HepG2 (cell line): ENCODE measurements around the gene MAPK8IP1. TPM values are rescaled to one million over a fixed set of nuclear protein-coding genes. Genes with fewer than 3 reads are reported as not detected.
A peak's percentile ranks its signal among the peaks of the same experiment; 100 is the strongest.

ENCODE experiments used
- BRF2 ChIP-seq: sonication (generic); formaldehyde crosslinking; IDR thresholded peaks from 2 replicates; pipeline ENCODE4 v1.8.1; 2022; ENCODE audit warnings: mild to moderate bottlenecking, missing genetic modification reagents
- CAMTA2 ChIP-seq: sonication (generic); formaldehyde crosslinking; IDR thresholded peaks from 2 replicates; pipeline ENCODE4 v1.4.0; 2020; ENCODE audit warnings: mild to moderate bottlenecking, missing genetic modification reagents, borderline replicate concordance
- DR1 ChIP-seq: sonication (generic); formaldehyde crosslinking; IDR thresholded peaks from 2 replicates; pipeline ENCODE4 v1.8.0; 2021; ENCODE audit warnings: mild to moderate bottlenecking, missing genetic modification reagents, inconsistent platforms
- EHMT2 ChIP-seq: fragments of 200-600 bp; sonication (generic); IDR thresholded peaks from 2 replicates; pipeline ENCODE4 v1.7.0; 2017; ENCODE audit warnings: antibody characterized with exemption, low read depth, low read length, borderline replicate concordance
- FOSL1 ChIP-seq: sonication (generic); formaldehyde crosslinking; IDR thresholded peaks from 2 replicates; pipeline ENCODE4 v1.9.0; 2021; ENCODE audit warnings: missing genetic modification reagents, borderline replicate concordance
- HIVEP1 ChIP-seq: sonication (generic); formaldehyde crosslinking; IDR thresholded peaks from 2 replicates; pipeline ENCODE4 v1.4.0; 2020; ENCODE audit warnings: mild to moderate bottlenecking, missing genetic modification reagents
- HNRNPLL ChIP-seq: fragments of 200-400 bp; formaldehyde crosslinking; IDR thresholded peaks from 2 replicates; pipeline ENCODE4 v1.6.1; 2017; ENCODE audit warnings: mild to moderate bottlenecking, low read depth, low read length; ENCODE audit not compliant: poor library complexity, severe bottlenecking
- ISL2 ChIP-seq: sonication (generic); formaldehyde crosslinking; IDR thresholded peaks from 2 replicates; pipeline ENCODE4 v1.5.0; 2020; ENCODE audit warnings: missing genetic modification reagents
- MAZ ChIP-seq, 2 experiments: sonication (generic) in 1 of 2; formaldehyde crosslinking in 1 of 2; IDR thresholded peaks; 2 replicates each; pipeline versions ENCODE4 v1.5.0 to v1.6.1; 2012 to 2020; ENCODE audit warnings: low read depth in 2 of 2, mild to moderate bottlenecking in 2 of 2, borderline replicate concordance in 1 of 2, improper control_type of control experiment in 1 of 2, low read length in 1 of 2, missing genetic modification reagents in 1 of 2, moderate library complexity in 1 of 2
- MEIS2 ChIP-seq: sonication (generic); formaldehyde crosslinking; IDR thresholded peaks from 2 replicates; pipeline ENCODE4 v1.9.0; 2021; ENCODE audit warnings: mild to moderate bottlenecking, missing genetic modification reagents
- NR2F6 ChIP-seq, 2 experiments: IDR thresholded peaks; 2 replicates each; pipeline ENCODE4 v1.6.1; 2016; ENCODE audit warnings: antibody characterized with exemption in 1 of 2, mild to moderate bottlenecking in 1 of 2
- TBP ChIP-seq: sonication (generic); formaldehyde crosslinking; IDR thresholded peaks from 2 replicates; pipeline ENCODE4 v1.5.0; 2020; ENCODE audit warnings: missing genetic modification reagents
- TSC22D2 ChIP-seq: sonication (generic); formaldehyde crosslinking; IDR thresholded peaks from 2 replicates; pipeline ENCODE4 v1.5.1; 2020; ENCODE audit warnings: missing genetic modification reagents, mild to moderate bottlenecking, borderline replicate concordance
- ZBTB14 ChIP-seq: sonication (generic); formaldehyde crosslinking; IDR thresholded peaks from 2 replicates; pipeline ENCODE4 v1.4.0; 2020; ENCODE audit warnings: missing genetic modification reagents
- ZFP36 ChIP-seq: fragments of 150-350 bp; IDR thresholded peaks from 2 replicates; pipeline ENCODE4 v1.6.1; 2018; ENCODE audit warnings: borderline replicate concordance, low read length, low read depth; ENCODE audit not compliant: partially characterized antibody
- ZGPAT ChIP-seq: IDR thresholded peaks from 2 replicates; pipeline ENCODE4 v1.6.1; 2016; ENCODE audit warnings: mild to moderate bottlenecking
- ZNF530 ChIP-seq: sonication (generic); formaldehyde crosslinking; IDR thresholded peaks from 2 replicates; pipeline ENCODE4 v1.5.0; 2020; ENCODE audit warnings: low read depth, mild to moderate bottlenecking, missing genetic modification reagents
- ZNF547 ChIP-seq: sonication (generic); formaldehyde crosslinking; IDR thresholded peaks from 2 replicates; pipeline ENCODE4 v1.5.1; 2020; ENCODE audit warnings: mild to moderate bottlenecking, missing genetic modification reagents
- ZNF7 ChIP-seq: IDR thresholded peaks from 2 replicates; pipeline ENCODE4 v1.6.1; 2016; ENCODE audit warnings: missing biosample characterization, missing genetic modification reagents
- ZNF83 ChIP-seq: sonication (generic); formaldehyde crosslinking; IDR thresholded peaks from 2 replicates; pipeline ENCODE4 v1.4.0; 2020; ENCODE audit warnings: missing genetic modification reagents, mild to moderate bottlenecking, borderline replicate concordance
- polyA plus RNA-seq, 8 experiments: library from polyadenylated mRNA; depleted of rRNA in 3 of 8; stranded (reverse) in 7 of 8; unstranded in 1 of 8; fragments of >200 nt; fragmentation: Illumina TruSeq in 4 of 8; extraction: Trizol in 4 of 8; gene quantifications; 2 replicates each; pipeline versions ENCODE4 v1.2.1 to v1.2.3, GENCODE V29; 2011 to 2016; ENCODE audit warnings: low read depth in 4 of 8, missing spikeins in 1 of 8, mixed read lengths in 1 of 8; ENCODE audit not compliant: insufficient read depth in 1 of 8
- total RNA-seq, 5 experiments: library from RNA; depleted of rRNA; stranded (reverse); fragments of >200 nt; fragmentation: Illumina TruSeq; extraction: Trizol; gene quantifications; 2 replicates each; pipeline ENCODE4 v1.2.3, GENCODE V29; 2016; ENCODE audit warnings: low read depth in 1 of 5
- TF ChIP-seq, protein P1 (sequence below): sonication (generic); formaldehyde crosslinking; IDR thresholded peaks from 2 replicates; pipeline ENCODE4 v1.5.1; 2020; ENCODE audit warnings: missing genetic modification reagents, mild to moderate bottlenecking, borderline replicate concordance
- TF ChIP-seq, protein P2 (sequence below): IDR thresholded peaks from 2 replicates; pipeline ENCODE4 v1.6.1; 2016; ENCODE audit warnings: low read depth, borderline replicate concordance

MAPK8IP1 gene
- total and polyA plus RNA-seq, 2 of the 13 experiments (the other 11 are each of a cell fraction or from before 2014, with no cell fraction given), result 2.2 to 4.2 TPM

GRCh38 chr11:45917623-45918330 lies 32.3 kb downstream of the MAPK8IP1 start, which contains the start of gene PEX16 (continued):
- TF ChIP-seq ZNF7 (CRISPR knock-in tag) (no peak), FOSL1 (CRISPR knock-in tag) (no peak), HIVEP1 (CRISPR knock-in tag) (no peak), ZBTB14 (CRISPR knock-in tag) (0 out of 2 replicates have a peak, but pooled peaks have one; percentile 31), ZGPAT (peak; percentile 41; the same call in 1 of the 2 replicates), BRF2 (CRISPR knock-in tag) (peak; percentile 70; the same call in 1 of the 2 replicates), EHMT2 (no peak), DR1 (no peak), MAZ (IDR thresholded peaks at IDR 0.05; ENCODE audit: borderline replicate concordance, low read depth, low read length) (no peak), MAZ (CRISPR knock-in tag; IDR thresholded peaks at IDR 0.05; ENCODE audit: low read depth) (peak; percentile 73), ZNF547 (CRISPR knock-in tag) (no peak), TBP (CRISPR knock-in tag) (no peak), CAMTA2 (CRISPR knock-in tag) (no peak; the same call in 1 of the 2 replicates), TSC22D2 (CRISPR knock-in tag) (no peak), ISL2 (no peak; the same call in 1 of the 2 replicates), MEIS2 (CRISPR knock-in tag) (no peak), HNRNPLL (peak; percentile 24), NR2F6 (IDR thresholded peaks at IDR 0.05) (peak; percentile 74), NR2F6 (CRISPR knock-in tag; IDR thresholded peaks at IDR 0.05) (peak; percentile 68), ZNF83 (no peak), ZNF530 (CRISPR knock-in tag) (no peak), ZFP36 (no peak)
- TF ChIP-seq, protein P1, sequence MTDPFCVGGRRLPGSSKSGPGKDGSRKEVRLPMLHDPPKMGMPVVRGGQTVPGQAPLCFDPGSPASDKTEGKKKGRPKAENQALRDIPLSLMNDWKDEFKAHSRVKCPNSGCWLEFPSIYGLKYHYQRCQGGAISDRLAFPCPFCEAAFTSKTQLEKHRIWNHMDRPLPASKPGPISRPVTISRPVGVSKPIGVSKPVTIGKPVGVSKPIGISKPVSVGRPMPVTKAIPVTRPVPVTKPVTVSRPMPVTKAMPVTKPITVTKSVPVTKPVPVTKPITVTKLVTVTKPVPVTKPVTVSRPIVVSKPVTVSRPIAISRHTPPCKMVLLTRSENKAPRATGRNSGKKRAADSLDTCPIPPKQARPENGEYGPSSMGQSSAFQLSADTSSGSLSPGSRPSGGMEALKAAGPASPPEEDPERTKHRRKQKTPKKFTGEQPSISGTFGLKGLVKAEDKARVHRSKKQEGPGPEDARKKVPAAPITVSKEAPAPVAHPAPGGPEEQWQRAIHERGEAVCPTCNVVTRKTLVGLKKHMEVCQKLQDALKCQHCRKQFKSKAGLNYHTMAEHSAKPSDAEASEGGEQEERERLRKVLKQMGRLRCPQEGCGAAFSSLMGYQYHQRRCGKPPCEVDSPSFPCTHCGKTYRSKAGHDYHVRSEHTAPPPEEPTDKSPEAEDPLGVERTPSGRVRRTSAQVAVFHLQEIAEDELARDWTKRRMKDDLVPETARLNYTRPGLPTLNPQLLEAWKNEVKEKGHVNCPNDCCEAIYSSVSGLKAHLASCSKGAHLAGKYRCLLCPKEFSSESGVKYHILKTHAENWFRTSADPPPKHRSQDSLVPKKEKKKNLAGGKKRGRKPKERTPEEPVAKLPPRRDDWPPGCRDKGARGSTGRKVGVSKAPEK (CRISPR knock-in tag), result no peak
- TF ChIP-seq, protein P2, sequence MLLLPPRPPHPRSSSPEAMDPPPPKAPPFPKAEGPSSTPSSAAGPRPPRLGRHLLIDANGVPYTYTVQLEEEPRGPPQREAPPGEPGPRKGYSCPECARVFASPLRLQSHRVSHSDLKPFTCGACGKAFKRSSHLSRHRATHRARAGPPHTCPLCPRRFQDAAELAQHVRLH (CRISPR knock-in tag), result no peak; the same call in 1 of the 2 replicates
